Renal cortex interstitium (tissue), 15 donors: ENCODE measurements around the gene PPL. TPM values are rescaled to one million over a fixed set of nuclear protein-coding genes. Genes with fewer than 3 reads are reported as not detected.
"Not testable (repeated sequence)": the region's sequence is repeated elsewhere in the genome, so short reads cannot be mapped to it uniquely, and the experiment has no call there.

Source experiments
- DNase-seq, 11 donors: peaks; one replicate each; pipeline ENCODE4 v3.0.0-alpha.2; 2013; ENCODE audit warnings: low read depth in 9 of 11, low spot score in 4 of 11; ENCODE audit errors: extremely low read depth in 1 of 11
- long read RNA-seq, 16 experiments: transcript quantifications; one replicate each; lab custom pipeline, GENCODE V29; 2026
- polyA plus RNA-seq, 3 donors: library from polyadenylated mRNA; unstranded; fragments of 120-200 nt; gene quantifications; one replicate each; pipeline ENCODE4 v1.2.1, GENCODE V29; 2013; ENCODE audit not compliant: insufficient read length in 3 of 3

PPL gene, protein sequence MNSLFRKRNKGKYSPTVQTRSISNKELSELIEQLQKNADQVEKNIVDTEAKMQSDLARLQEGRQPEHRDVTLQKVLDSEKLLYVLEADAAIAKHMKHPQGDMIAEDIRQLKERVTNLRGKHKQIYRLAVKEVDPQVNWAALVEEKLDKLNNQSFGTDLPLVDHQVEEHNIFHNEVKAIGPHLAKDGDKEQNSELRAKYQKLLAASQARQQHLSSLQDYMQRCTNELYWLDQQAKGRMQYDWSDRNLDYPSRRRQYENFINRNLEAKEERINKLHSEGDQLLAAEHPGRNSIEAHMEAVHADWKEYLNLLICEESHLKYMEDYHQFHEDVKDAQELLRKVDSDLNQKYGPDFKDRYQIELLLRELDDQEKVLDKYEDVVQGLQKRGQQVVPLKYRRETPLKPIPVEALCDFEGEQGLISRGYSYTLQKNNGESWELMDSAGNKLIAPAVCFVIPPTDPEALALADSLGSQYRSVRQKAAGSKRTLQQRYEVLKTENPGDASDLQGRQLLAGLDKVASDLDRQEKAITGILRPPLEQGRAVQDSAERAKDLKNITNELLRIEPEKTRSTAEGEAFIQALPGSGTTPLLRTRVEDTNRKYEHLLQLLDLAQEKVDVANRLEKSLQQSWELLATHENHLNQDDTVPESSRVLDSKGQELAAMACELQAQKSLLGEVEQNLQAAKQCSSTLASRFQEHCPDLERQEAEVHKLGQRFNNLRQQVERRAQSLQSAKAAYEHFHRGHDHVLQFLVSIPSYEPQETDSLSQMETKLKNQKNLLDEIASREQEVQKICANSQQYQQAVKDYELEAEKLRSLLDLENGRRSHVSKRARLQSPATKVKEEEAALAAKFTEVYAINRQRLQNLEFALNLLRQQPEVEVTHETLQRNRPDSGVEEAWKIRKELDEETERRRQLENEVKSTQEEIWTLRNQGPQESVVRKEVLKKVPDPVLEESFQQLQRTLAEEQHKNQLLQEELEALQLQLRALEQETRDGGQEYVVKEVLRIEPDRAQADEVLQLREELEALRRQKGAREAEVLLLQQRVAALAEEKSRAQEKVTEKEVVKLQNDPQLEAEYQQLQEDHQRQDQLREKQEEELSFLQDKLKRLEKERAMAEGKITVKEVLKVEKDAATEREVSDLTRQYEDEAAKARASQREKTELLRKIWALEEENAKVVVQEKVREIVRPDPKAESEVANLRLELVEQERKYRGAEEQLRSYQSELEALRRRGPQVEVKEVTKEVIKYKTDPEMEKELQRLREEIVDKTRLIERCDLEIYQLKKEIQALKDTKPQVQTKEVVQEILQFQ (N-terminal part only)
- polyA plus RNA-seq = 10 to 100 TPM; 23.1 to 30.5 (median 29.3) TPM
- long read RNA-seq, donor 1, full-length matches to known transcripts = 1 of 1 reads
- long read RNA-seq, donor 1, partial matches to known transcripts = 0 of 1 reads
- long read RNA-seq, donor 1, other reads (novel, unspliced or antisense) = 0 of 1 reads
- long read RNA-seq, donor 2 = 0 reads
- long read RNA-seq, donor 3, full-length matches to known transcripts = 3 of 3 reads
- long read RNA-seq, donor 3, partial matches to known transcripts = 0 of 3 reads
- long read RNA-seq, donor 3, other reads (novel, unspliced or antisense) = 0 of 3 reads
- long read RNA-seq, donor 4 = 0 reads
- long read RNA-seq, donor 5 = 0 reads
- long read RNA-seq, donor 6 = 0 reads
- long read RNA-seq, donor 7, full-length matches to known transcripts = 1 of 1 reads
- long read RNA-seq, donor 7, partial matches to known transcripts = 0 of 1 reads
- long read RNA-seq, donor 7, other reads (novel, unspliced or antisense) = 0 of 1 reads
- long read RNA-seq, donor 8 = 0 reads
- long read RNA-seq, donor 9, full-length matches to known transcripts = 1 of 1 reads
- long read RNA-seq, donor 9, partial matches to known transcripts = 0 of 1 reads
- long read RNA-seq, donor 9, other reads (novel, unspliced or antisense) = 0 of 1 reads
- long read RNA-seq, donor 10 = 0 reads
- long read RNA-seq, donor 11 = 0 reads
- long read RNA-seq, donor 12 = 0 reads
- long read RNA-seq, donor 13 = 0 reads
- long read RNA-seq, donor 14, full-length matches to known transcripts = 1 of 1 reads
- long read RNA-seq, donor 14, partial matches to known transcripts = 0 of 1 reads
- long read RNA-seq, donor 14, other reads (novel, unspliced or antisense) = 0 of 1 reads
- long read RNA-seq, donor 15 = 0 reads
- long read RNA-seq, donor 16, full-length matches to known transcripts = 2 of 28 reads
- long read RNA-seq, donor 16, partial matches to known transcripts = 26 of 28 reads
- long read RNA-seq, donor 16, other reads (novel, unspliced or antisense) = 0 of 28 reads

DNA sequence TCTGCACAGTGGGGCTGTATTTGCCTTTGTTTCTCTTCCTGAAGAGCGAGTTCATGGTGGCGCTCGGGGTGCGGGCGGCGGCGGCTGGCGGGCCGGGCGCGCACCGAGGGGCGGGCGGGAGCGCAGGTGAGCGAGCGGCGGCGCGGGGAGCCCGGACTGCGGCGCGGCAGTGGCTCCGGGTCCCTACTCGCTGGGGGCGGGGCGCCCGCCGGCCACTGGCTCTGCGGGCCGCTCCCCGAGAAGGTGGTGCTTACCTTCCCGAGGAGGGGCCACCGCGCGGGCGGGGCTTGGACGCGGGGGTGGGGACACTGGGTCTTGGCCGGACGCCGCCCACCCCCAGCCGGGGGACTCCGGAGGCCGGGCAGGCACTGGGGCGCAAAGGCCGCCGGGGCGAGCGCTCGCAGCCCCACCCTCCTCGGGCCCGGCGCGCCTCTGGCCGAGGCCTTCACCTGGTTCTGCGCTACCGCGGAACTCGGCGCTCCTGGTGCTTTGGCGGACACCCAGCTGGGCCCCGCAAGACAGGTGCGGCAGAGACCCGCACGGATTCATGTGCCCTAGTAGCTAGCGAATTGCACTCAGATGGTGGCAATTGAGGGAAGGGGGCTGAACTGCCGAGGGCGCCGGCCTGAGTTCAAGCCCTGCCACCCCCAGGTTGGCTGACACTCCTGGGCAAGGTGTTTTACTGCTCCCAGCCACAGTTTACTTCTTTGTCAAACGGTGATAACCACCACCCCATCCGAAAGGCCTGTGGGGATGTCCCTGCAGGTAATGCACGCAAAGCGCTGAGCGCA lies at the start of gene PPL:
TSS of gene PPL (minus strand) at position 158 of the 791 bp plus-strand sequence. CDS start at position 55, 103 bp downstream.
- DNase-seq = peak in 7 of 11 donors; percentile 43 to 84 (median 64)

DNA sequence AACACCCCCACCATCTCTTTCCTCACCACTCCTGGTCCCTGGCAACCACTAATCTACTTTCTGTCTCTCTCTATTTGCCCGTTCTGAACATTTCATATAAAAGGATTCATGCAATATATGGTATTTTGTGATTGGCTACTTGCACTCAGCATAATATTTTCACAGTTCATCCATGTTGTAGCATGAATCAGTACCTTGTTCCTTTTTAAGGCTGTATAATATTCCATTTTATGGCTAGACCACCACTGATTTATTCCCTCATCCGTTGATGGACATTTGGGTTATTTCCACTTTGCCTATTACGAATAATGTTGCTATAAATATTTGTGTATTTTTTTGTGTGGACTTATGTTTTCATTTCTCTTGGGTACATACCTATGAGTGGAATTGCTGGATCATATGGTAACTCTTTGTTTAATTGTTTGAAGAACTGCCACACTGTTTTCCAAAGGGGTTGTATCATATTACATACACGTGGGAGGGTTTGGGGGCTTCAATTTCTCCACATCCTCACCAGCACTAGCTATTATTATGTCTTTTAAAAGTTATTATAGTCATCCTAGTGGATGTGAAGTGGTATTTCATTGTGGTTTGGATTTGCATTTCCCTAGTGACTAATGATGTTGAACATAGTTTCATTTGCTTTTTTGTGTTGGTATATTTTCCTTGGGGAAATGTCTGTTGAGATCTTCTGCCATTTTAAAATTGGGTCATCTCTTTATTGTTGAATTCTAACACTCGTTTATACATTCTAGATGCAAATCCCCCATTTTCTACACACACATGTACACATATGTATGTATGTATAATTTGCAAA lies 47.4 kb upstream of the PPL start:
- no peak for DNase-seq

DNA sequence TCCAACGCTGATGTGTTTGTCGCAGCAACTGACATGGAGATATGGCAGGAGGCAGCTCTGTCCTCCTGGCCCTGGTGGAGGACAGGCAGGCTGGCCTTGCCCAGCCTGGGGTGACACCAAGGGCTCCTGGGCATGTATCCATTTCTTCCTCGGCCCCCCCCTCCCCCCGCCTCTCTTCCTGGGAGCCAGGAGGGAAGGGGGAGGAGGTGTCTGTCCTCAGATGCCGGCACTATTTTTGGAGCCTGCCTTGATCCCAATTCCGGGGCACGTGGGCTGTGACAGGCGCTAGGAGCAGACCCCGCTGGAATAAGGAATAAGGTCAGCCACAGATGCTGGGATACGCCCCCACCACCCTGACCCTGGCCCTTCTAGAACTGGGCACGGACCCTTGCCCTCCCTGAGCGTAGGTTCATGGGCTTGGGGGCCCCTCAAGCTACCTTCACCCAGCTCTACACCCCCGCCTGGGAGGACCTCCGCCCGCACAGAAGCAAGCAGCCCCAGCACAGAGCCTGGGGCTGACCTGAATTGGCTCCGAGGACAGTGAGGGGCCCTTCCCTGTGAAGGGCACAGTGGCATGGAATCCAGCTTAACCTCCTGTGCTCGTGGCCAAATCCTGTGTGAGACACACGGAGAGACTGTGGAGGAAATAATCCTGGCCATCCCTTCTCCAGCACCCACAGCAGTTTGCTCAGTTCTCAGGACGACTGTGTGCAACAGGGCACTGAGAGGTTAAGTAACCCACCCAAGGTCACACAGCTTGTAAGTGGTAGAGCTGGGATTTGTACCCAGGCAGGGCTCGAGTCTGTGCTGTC lies 45.3 kb upstream of the PPL start:
- no peak for DNase-seq

DNA sequence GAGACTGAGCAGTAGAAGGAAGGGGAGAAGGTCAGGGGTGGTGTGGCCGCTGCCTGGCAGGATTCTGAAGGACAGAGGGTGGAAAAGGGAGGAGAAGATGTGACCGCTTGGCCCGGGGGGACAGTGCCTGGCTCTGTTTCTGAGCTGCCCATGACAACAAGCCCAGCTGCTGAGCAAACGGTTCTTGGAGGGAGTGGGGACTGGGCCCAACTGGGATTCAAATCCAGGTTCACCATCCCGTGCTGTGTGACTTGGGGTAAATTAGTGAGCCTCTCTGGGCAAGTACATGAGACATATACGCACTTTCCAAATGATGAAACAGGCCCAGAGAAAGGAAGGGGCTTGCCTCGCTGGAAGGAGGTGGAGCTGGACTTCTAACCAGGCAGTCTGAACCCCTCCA lies 44.5 kb upstream of the PPL start:
- no peak for DNase-seq

DNA sequence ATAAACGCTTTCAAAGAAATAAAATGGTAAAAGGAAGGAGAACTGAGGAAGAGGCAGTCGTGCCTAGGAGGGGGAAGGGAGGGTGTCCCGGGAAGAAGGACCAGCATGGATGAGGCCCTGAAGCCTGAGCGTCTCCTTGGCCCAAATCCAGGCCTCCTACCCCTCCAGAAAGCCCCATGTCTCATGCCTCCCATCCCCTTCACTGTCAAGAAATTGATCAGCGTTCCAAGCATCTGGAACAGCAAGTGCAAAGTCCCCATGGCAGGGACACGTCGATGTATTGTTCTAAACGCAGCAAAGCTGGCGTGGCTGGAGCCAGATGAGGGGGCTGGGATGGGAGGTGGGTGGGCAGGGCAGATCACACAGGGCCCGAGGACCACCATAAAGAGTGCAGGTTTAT lies 43.7 kb upstream of the PPL start:
- DNase-seq = no peak

DNA sequence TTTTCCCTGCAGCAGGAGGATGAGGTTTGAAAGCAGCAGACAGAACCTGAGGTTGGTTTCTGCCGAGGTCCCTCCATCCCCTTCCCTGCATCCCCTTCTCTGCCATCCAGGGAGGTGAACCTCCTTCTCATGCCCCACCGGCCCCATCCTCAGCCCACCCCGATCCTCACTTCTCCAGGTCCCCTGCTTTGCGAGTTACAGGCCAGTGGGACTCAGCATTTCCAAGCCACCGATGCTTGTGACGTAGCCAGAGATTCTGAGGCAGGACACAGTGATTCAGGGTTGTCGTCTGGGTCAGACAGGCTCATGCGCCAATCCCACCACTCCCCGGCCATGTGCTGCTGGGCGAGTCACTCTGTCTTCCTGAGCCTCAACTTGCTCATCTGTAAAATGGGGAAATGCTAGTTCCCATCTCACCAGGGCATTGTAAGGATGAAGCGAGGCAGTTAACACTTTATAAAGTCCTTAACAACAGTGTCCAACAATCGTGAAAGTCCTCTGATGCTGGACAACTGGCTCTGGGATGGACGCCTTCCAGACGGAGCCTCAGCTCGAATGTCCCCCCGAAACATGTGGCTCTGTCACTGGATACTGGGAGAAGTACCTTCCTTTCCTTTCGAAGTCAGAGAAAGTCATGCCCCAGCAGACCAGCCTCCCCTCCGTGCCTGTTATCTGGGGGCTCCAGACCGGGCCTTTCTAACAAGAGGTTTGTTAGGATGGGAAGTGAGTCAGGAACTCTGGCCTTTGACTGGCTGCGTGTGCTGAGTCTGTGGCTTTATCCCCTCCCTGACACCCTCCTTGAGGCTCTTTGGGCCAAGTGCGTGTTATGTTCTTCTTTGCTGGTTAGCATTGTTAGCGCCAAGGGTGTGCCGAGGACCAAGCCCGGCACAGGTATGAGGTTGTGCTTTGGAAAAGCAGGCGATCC lies 43.0 kb upstream of the PPL start:
- no peak for DNase-seq

DNA sequence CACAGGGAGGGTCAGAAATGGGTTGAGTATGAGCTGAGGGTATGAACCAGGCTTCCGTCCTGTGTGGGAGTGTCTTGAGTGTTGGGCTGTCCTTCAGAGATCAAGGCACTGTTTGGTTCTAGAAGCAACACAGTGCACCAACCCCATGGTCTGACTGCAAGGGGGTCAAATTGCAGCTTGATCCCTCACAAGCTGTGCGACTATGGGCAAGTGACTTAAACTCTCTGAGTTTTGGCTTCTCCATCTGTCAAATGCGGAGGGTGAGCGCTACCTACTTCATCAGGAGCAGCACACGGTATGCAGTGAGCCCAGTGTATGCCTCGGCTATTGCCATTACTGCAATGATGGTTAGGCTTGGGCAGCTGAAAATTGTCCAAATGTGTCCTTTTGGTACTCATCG lies 42.2 kb upstream of the PPL start:
- DNase-seq = no peak

DNA sequence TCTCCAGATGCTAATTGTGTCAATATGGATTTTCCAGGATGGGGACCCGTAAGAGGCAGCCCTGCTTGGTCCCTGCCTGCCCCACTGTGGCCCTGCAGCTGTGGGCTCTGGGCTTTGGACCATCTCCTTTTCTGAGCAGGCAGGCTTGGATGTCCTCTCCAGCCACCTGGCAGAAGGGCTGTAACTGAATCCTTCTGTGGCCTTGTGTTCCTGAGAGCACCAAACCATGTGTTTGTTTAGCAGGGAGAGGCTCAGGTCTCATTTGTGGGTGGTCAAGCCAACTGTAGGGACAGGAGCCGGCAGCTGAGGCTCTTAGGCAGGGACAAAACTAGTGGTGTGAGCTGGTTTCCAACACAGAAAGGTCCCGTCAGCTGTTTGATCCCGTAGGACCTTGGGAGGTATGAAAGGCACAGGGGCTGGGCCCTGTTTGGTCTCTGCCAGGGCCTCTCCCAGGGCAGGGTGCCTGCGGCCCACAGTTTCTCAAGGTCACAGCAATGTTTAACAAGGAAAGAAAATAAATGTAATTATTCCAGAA lies 39.7 kb upstream of the PPL start:
- no peak for DNase-seq

DNA sequence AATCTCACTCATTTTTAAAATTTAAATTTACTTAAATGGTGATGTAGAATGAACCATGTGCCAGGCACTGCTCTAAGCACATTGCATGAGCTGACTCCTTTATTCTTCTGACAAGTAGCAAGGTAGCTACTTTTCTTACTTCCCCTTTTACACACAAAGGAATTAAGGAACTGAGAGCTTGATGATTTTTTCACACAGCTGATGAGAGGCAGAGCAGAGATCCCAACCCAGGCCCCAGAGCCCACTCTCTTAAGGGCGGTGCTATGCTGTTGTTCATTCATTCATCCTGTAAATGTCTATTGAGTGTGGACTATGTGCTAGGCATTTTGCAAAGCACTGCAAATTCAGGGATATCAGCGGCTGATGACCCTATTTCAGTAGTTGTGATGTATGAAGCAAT lies 39.1 kb upstream of the PPL start:
- DNase-seq = no peak

DNA sequence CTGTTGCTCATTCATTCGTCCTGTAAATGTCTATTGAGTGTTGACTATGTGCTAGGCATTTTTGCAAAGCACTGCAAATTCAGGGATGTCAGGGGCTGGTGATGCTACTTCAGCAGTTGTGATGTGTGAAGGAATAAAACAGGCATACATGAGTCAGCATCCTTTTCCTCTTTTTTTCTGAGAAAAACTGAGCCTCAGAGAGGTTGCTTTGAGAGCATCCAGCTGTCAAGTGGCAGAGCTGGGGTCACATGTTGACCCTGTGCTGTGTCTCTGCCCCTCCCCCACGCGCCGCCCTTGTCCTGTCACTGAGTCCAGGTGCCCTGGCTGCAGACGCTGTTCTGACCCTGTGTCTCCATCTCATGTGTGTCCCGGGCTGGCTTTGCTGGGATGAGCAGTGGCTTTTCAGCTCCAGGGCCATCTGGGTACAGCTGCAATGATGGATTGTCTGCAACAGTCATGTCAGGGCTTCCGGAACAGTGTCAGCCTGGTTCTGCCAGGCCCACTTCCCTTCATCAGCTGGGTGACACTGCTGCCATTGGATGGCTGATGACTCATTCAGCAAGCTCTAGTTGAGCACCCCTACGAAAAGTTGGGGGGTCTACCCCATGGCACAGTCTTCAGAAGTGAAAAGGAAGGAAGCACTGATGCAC lies 36.1 kb upstream of the PPL start:
- no peak for DNase-seq

DNA sequence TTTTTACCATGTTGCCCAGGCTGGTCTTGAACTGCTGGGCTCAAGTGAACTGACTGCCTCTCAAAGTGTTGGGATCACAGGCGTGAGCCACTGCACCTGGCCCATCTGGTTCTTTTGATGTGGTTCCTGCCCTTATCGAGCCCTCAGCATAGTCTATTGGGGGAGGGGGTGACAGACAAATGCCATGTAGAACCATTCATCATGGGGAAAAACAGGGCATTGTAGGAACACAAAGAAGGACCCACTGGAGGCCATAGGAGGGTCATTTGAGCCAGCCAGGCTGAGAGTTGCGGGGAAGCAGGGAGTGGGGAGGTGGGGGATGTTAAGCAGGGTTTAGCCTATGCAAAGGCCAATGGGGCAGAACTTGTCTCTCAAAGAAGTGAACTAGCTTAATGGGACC lies 33.1 kb upstream of the PPL start:
- no peak for DNase-seq

DNA sequence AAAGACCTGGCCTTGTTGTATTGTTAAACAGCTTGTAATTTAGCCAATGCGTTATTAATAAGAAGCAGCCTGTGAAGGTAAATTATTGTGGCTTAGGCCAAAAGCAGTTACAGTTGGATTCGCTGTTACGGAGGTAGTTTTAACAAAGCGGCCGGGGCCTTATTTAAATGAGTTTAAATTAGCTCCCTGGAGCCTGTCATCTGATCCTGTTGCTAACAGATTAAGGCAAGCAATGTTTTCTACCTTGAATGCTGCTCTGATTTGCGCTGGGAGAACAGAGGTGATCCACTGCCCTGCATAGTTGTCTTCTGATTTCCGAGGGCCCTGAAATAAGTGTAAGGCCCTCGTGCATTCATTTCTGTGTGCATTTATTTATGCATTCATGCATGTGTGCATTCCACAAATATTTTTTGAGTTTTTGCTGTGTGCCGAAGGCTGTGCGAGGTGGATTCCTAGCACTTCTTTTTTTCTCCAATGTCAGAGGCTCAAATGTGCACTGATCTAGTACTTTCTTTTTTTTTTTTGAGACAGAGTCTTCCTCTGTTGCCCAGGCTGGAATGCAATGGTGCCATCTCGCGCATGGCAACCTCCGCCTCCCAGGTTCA lies 32.0 kb upstream of the PPL start:
- DNase-seq = no peak

DNA sequence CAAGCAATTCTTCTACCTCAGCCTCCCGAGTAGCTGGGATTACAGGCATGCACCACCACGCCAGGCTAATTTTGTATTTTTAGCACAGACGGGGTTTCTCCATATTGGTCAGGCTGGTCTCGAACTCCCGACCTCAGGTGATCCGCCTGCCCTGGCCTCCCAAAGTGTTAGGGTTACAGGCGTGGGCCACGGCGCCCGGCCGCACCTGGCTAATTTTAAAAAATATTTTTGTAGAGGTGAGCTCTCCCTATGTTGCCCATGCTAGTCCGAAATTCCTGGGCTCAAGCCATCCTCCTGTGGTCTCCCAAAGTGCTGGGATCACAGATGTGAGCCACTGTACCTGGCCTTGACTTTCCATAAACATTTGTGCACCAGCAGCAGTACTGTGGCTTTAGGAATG lies 31.3 kb upstream of the PPL start:
- DNase-seq = not testable (repeated sequence)
